ENCODE results near the gene MTUS2.

The MTUS2 gene

GRCh38 chr13:28820099-28821051, at the start of gene MTUS2:
MTUS2 (plus strand) TSS chr13:28820339.
- peak; percentile 43 for DNase-seq

GRCh38 chr13:28778308-28779215, 41.6 kb upstream of the MTUS2 start:
- no peak for DNase-seq

GRCh38 chr13:28792992-28793391, 27.1 kb upstream of the MTUS2 start:
- no peak for DNase-seq

GRCh38 chr13:28794396-28794795, 25.7 kb upstream of the MTUS2 start:
- DNase-seq: no peak

- DNase-seq: no peak
Measured at GRCh38 chr13:28796938-28797257, 23.2 kb upstream of the MTUS2 start.

GRCh38 chr13:28805193-28805819, 14.8 kb upstream of the MTUS2 start:
- no peak for DNase-seq

- DNase-seq: no peak
Measured at GRCh38 chr13:28817204-28817603, 2.9 kb upstream of the MTUS2 start.

GRCh38 chr13:28819046-28819730, 951 bp upstream of the MTUS2 start:
- no peak for DNase-seq

- DNase-seq: peak; percentile 8
Measured at GRCh38 chr13:28819735-28820098, 422 bp upstream of the MTUS2 start.

GRCh38 chr13:28822151-28822550, 2.0 kb downstream of the MTUS2 start:
- DNase-seq: no peak

GRCh38 chr13:28822801-28823200, 2.7 kb downstream of the MTUS2 start:
- no peak for DNase-seq

GRCh38 chr13:28825379-28825778, 5.2 kb downstream of the MTUS2 start:
- no peak for DNase-seq

- no peak for DNase-seq
Measured at GRCh38 chr13:28826368-28826767, 6.2 kb downstream of the MTUS2 start.

- DNase-seq: no peak
Measured at GRCh38 chr13:28830580-28830979, 10.4 kb downstream of the MTUS2 start.

- DNase-seq: no peak
Measured at GRCh38 chr13:28831117-28831516, 11.0 kb downstream of the MTUS2 start.

GRCh38 chr13:28837111-28837510, 17.0 kb downstream of the MTUS2 start:
- DNase-seq: no peak

GRCh38 chr13:28843639-28844038, 23.5 kb downstream of the MTUS2 start:
- DNase-seq: no peak

GRCh38 chr13:28849441-28849840, 29.3 kb downstream of the MTUS2 start:
- no peak for DNase-seq

- DNase-seq: no peak
Measured at GRCh38 chr13:28850226-28850625, 30.1 kb downstream of the MTUS2 start.

GRCh38 chr13:28851422-28851821, 31.3 kb downstream of the MTUS2 start:
- DNase-seq: no peak

- no peak for DNase-seq
Measured at GRCh38 chr13:28854657-28855056, 34.5 kb downstream of the MTUS2 start.

- no peak for DNase-seq
Measured at GRCh38 chr13:28856287-28856686, 36.1 kb downstream of the MTUS2 start.

- no peak for DNase-seq
Measured at GRCh38 chr13:28859069-28859468, 38.9 kb downstream of the MTUS2 start.

Data from NCI-H1092 treated with DMSO at 0.1 percent for 48 hours (cell line).